SK-N-SH (cell line): ENCODE data around the gene INTS1. TPM values are rescaled to one million over a fixed set of nuclear protein-coding genes. Genes with fewer than 3 reads are reported as not detected.

Experiments
- CTCF ChIA-PET: fragments of 300-600, 350-600 bp; formaldehyde crosslinking; extraction: SDS; loops from one replicate; lab custom pipeline; 2021; lab: Yijun Ruan, JAX
- POLR2A ChIA-PET: fragments of 350-600 bp; sonication (Branson Sonifier 250); formaldehyde crosslinking; extraction: SDS; loops from one replicate; lab custom pipeline; 2020; ENCODE audit warnings: antibody characterized with exemption, inconsistent platforms; lab: Yijun Ruan, JAX
- DNase-seq: peaks from one replicate; pipeline ENCODE4 v3.0.0; 2012
- H2AFZ ChIP-seq: fragments of 200-600 bp; sonication (generic); 2 replicates; pipeline ENCODE4 v1.8.1; 2016; ENCODE audit warnings: antibody characterized with exemption, mild to moderate bottlenecking, low read depth
- H3F3A ChIP-seq: fragments of 200-600 bp; sonication (generic); replicated peaks from 2 replicates; pipeline ENCODE3; 2016; ENCODE audit warnings: antibody characterized with exemption, mild to moderate bottlenecking; ENCODE audit not compliant: insufficient read depth
- H3K27ac ChIP-seq, 2 experiments: fragments of 200-500 bp in 1 of 2; fragments of 200-600 bp in 1 of 2; sonication (Bioruptor generic) in 1 of 2; sonication (generic), shearing (Covaris generic) in 1 of 2; 2 replicates each; pipeline versions ENCODE4 v1.5.1 to v1.6.1; 2014 to 2016; ENCODE audit warnings: low read depth in 2 of 2, inconsistent platforms in 1 of 2, low read length in 1 of 2, mild to moderate bottlenecking in 1 of 2, mixed read lengths in 1 of 2
- H3K27me3 ChIP-seq: fragments of 200-600 bp; sonication (generic), shearing (Covaris generic); 2 replicates; pipeline ENCODE4 v1.6.1; 2016; ENCODE audit warnings: mixed run types; ENCODE audit not compliant: insufficient read depth
- H3K36me3 ChIP-seq, 2 experiments: fragments of 200-500 bp in 1 of 2; fragments of 200-600 bp in 1 of 2; sonication (Bioruptor generic) in 1 of 2; sonication (generic) in 1 of 2; replicated peaks in 1 of 2; 2 replicates each; pipeline versions ENCODE3 to v1.5.1; 2014 to 2016; ENCODE audit warnings: low read length in 1 of 2, mild to moderate bottlenecking in 1 of 2; ENCODE audit not compliant: insufficient read depth in 2 of 2, control insufficient read depth in 1 of 2
- H3K4me1 ChIP-seq, 2 experiments: fragments of 200-500 bp in 1 of 2; fragments of 200-600 bp in 1 of 2; sonication (Bioruptor generic) in 1 of 2; sonication (generic), shearing (Covaris generic) in 1 of 2; 2 replicates each; pipeline versions ENCODE4 v1.5.1 to v1.6.1; 2014 to 2016; ENCODE audit warnings: low read depth in 1 of 2, low read length in 1 of 2, mixed run types in 1 of 2; ENCODE audit not compliant: insufficient read depth in 2 of 2, control insufficient read depth in 1 of 2
- H3K4me2 ChIP-seq: fragments of 200-600 bp; sonication (generic), shearing (Covaris generic); 2 replicates; pipeline ENCODE4 v1.6.1; 2017; ENCODE audit warnings: mixed run types
- H3K4me3 ChIP-seq, 2 experiments: fragments of 200-500 bp in 1 of 2; fragments of 200-600 bp in 1 of 2; sonication (Bioruptor generic) in 1 of 2; sonication (generic), shearing (Covaris generic) in 1 of 2; 2 replicates each; pipeline versions ENCODE4 v1.5.1 to v1.8.1; 2014 to 2016; ENCODE audit warnings: low read depth in 2 of 2, inconsistent platforms in 1 of 2, low read length in 1 of 2, mild to moderate bottlenecking in 1 of 2, mixed read lengths in 1 of 2, moderate library complexity in 1 of 2
- H3K79me2 ChIP-seq: fragments of 200-600 bp; sonication (generic); 2 replicates; pipeline ENCODE4 v1.8.1; 2017; ENCODE audit warnings: mild to moderate bottlenecking; ENCODE audit not compliant: insufficient read depth
- H3K9ac ChIP-seq: fragments of 200-600 bp; sonication (generic); 2 replicates; pipeline ENCODE4 v1.6.1; 2017; ENCODE audit warnings: mixed run types
- H3K9me2 ChIP-seq: fragments of 200-600 bp; sonication (generic); 2 replicates; pipeline ENCODE4 v1.6.1; 2017; ENCODE audit warnings: mixed run types
- H3K9me3 ChIP-seq: fragments of 200-600 bp; sonication (generic); 2 replicates; pipeline ENCODE4 v1.6.1; 2017; ENCODE audit warnings: mixed run types, mild to moderate bottlenecking, moderate library complexity
- H4K20me1 ChIP-seq: fragments of 200-600 bp; sonication (generic); 2 replicates; pipeline ENCODE4 v1.6.1; 2017; ENCODE audit warnings: mild to moderate bottlenecking, mixed run types; ENCODE audit not compliant: insufficient read depth
- CHD2 ChIP-seq: fragments of 150-350 bp; IDR thresholded peaks from 2 replicates; pipeline ENCODE4 v1.6.1; 2018; ENCODE audit warnings: low read length; ENCODE audit not compliant: partially characterized antibody
- EZH2phosphoT487 ChIP-seq: fragments of 200-600 bp; sonication (generic); IDR thresholded peaks from 2 replicates; pipeline ENCODE4 v1.6.1; 2017; ENCODE audit warnings: low read depth, mixed run types, mild to moderate bottlenecking, antibody characterized with exemption, moderate library complexity, borderline replicate concordance
- FOSL2 ChIP-seq: IDR thresholded peaks from 2 replicates; pipeline ENCODE4 v1.4.0; 2012; ENCODE audit warnings: low read depth, mild to moderate bottlenecking, moderate library complexity, borderline replicate concordance
- GATA2 ChIP-seq: sonication (generic); formaldehyde crosslinking; IDR thresholded peaks from 2 replicates; pipeline ENCODE4 v1.5.0; 2020; ENCODE audit warnings: mild to moderate bottlenecking, missing genetic modification reagents
- MAX ChIP-seq: IDR thresholded peaks from 2 replicates; pipeline ENCODE4 v1.4.0; 2012; ENCODE audit warnings: low read depth
- MEF2A ChIP-seq: IDR thresholded peaks from 2 replicates; pipeline ENCODE4 v1.4.0; 2012; ENCODE audit warnings: low read depth, borderline replicate concordance
- NFIC ChIP-seq: IDR thresholded peaks from 2 replicates; pipeline ENCODE4 v1.4.0; 2012; ENCODE audit warnings: borderline replicate concordance
- PBX3 ChIP-seq: IDR thresholded peaks from 2 replicates; pipeline ENCODE4; 2012
- RAD21 ChIP-seq: IDR thresholded peaks from 2 replicates; pipeline ENCODE4 v1.6.1; 2012; ENCODE audit warnings: mild to moderate bottlenecking, low read length
- SIN3A ChIP-seq: IDR thresholded peaks from 2 replicates; pipeline ENCODE4 v1.6.1; 2012; ENCODE audit warnings: low read depth, mild to moderate bottlenecking, low read length, moderate library complexity, borderline replicate concordance
- SMC3 ChIP-seq: IDR thresholded peaks from 2 replicates; pipeline ENCODE4 v1.6.1; 2012; ENCODE audit warnings: low read depth, low read length, improper control_type of control experiment
- TAF1 ChIP-seq: IDR thresholded peaks from 2 replicates; pipeline ENCODE4 v1.6.1; 2012; ENCODE audit warnings: low read depth, mild to moderate bottlenecking, low read length, moderate library complexity, borderline replicate concordance
- YY1 ChIP-seq: IDR thresholded peaks from 2 replicates; pipeline ENCODE4 v1.4.0; 2012; ENCODE audit warnings: low read depth, mild to moderate bottlenecking
- WGBS: methylation state at CpG from one replicate; pipeline ENCODE4 v1.1.6; 2017; ENCODE audit warnings: low lambda C conversion rate; 5-methylcytosine and 5-hydroxymethylcytosine counted together
- polyA plus RNA-seq, 3 experiments: library from polyadenylated mRNA; depleted of rRNA; stranded (reverse); fragments of >200 nt; gene quantifications; 2 replicates each; pipeline ENCODE4 v1.2.3, GENCODE V29; 2012

INTS1 gene
- polyA plus RNA-seq, 1 of the 3 experiments (the other 2 are of a cell fraction): 48.1 TPM

GRCh38 chr7:1452205-1452604, 52.0 kb downstream of the INTS1 start (continued):
- TF ChIP-seq GATA2 (no peak), SMC3 (no peak), CHD2 (no peak), NFIC (no peak)

- Histone ChIP-seq H3K4me3 (no peak overlapping the region), H3K27me3 (no peaks in the 10 kb centered on the region), H3K27ac (no peak overlapping the region), H3K4me1 (no peaks in the 10 kb centered on the region; a peak in 1 of 4 replicates), H3K9ac (no peak overlapping the region), H3F3A (no peaks in the 10 kb centered on the region), H3K79me2 (peaks cover 49% of the 10 kb centered on the region), H4K20me1 (peaks cover 60% of the 10 kb centered on the region), H2AFZ (no peak overlapping the region), H3K9me2 (no peaks in the 10 kb centered on the region), H3K36me3 (peaks cover 5 to 6% of the 10 kb centered on the region in 2 experiments), H3K9me3 (no peaks in the 10 kb centered on the region), H3K4me2 (no peak overlapping the region)
- no peak for TF ChIP-seq PBX3
- TF ChIP-seq YY1: no peak
- TF ChIP-seq FOSL2: no peak
- ChIA-PET CTCF (interaction anchor here (1.7 to 12.9 kb wide), 3 partner anchors 18 to 257 kb away, joined by 7 to 142 read pairs (median 43); no protein-coding TSS in a partner anchor), POLR2A (interaction anchor here (0.6 kb wide), 1 partner anchor 357 kb away, joined by 3 read pairs; no protein-coding TSS in a partner anchor)
- WGBS: 98% methylated on average over 7 of the region's 11 CpGs
- DNase-seq: no peak
These were observed 53.2 kb downstream of the INTS1 start for GRCh38 chr7:1450987-1451386.

GRCh38 chr7:1450431-1450830, 53.8 kb downstream of the INTS1 start:
- DNase-seq: no peak
- ChIA-PET CTCF (interaction anchor here (5.4 to 12.9 kb wide), 2 partner anchors 18 to 24 kb away, joined by 43 to 142 read pairs; no protein-coding TSS in a partner anchor), POLR2A (no interaction called here)
- no peaks in the 10 kb centered on the region for H3K9me3 ChIP-seq
- no peak overlapping the region for H3K9ac ChIP-seq
- H3K27ac ChIP-seq: no peak overlapping the region
- 87% methylated on average over 14 of the region's 18 CpGs for WGBS
- peaks cover 0 to 6% of the 10 kb centered on the region in 2 experiments for H3K36me3 ChIP-seq
- TF ChIP-seq CHD2: no peak
- no peak for TF ChIP-seq SIN3A
- no peak for TF ChIP-seq RAD21
- TF ChIP-seq MAX: no peak
- no peak for TF ChIP-seq MEF2A
- TF ChIP-seq TAF1: no peak
- no peak for TF ChIP-seq EZH2phosphoT487
- H3K4me3 ChIP-seq: no peak overlapping the region
- H3K79me2 ChIP-seq: peaks cover 44% of the 10 kb centered on the region
- no peaks in the 10 kb centered on the region for H3K27me3 ChIP-seq
- H3K4me1 ChIP-seq: no peaks in the 10 kb centered on the region; a peak in 1 of 4 replicates
- peaks cover 58% of the 10 kb centered on the region for H4K20me1 ChIP-seq
- no peak overlapping the region for H2AFZ ChIP-seq
- H3K9me2 ChIP-seq: no peaks in the 10 kb centered on the region
- no peak overlapping the region for H3K4me2 ChIP-seq
- H3F3A ChIP-seq: no peaks in the 10 kb centered on the region
